MM.1S (cell line): Measurements from ENCODE around the gene ALDH3B1.
"Not testable (repeated sequence)": the region's sequence is repeated elsewhere in the genome, so short reads cannot be mapped to it uniquely, and the experiment has no call there.

ENCODE experiments used
- DNase-seq: peaks from one replicate; pipeline ENCODE4 v3.0.0-alpha.2; 2015
- H2AFZ ChIP-seq: fragments of 300-600 bp; sonication (generic); 2 replicates; pipeline ENCODE4 v1.6.0; 2016; ENCODE audit warnings: antibody characterized with exemption, low read length
- H3F3A ChIP-seq: fragments of 300-600 bp; sonication (generic); 2 replicates; pipeline ENCODE4 v1.6.1; 2016; ENCODE audit warnings: mild to moderate bottlenecking, antibody characterized with exemption, low read length, moderate library complexity, mixed read lengths; ENCODE audit not compliant: insufficient read depth
- H3K27ac ChIP-seq: fragments of 300-600 bp; sonication (generic); 2 replicates; pipeline ENCODE4 v1.5.1; 2016; ENCODE audit warnings: mild to moderate bottlenecking, low read length
- H3K27me3 ChIP-seq: fragments of 300-600 bp; sonication (generic); replicated peaks from 2 replicates; pipeline ENCODE4 v1.6.0; 2016; ENCODE audit warnings: low read length; ENCODE audit not compliant: insufficient read depth
- H3K36me3 ChIP-seq: fragments of 300-600 bp; sonication (generic); replicated peaks from 2 replicates; pipeline ENCODE4 v1.6.1; 2016; ENCODE audit warnings: mild to moderate bottlenecking, low read length, mixed read lengths; ENCODE audit not compliant: insufficient read depth
- H3K4me1 ChIP-seq: fragments of 300-600 bp; sonication (generic); 2 replicates; pipeline ENCODE4 v1.6.1; 2016; ENCODE audit warnings: low read length, mixed read lengths
- H3K4me2 ChIP-seq: fragments of 300-600 bp; sonication (generic); 2 replicates; pipeline ENCODE4 v1.6.0; 2016; ENCODE audit warnings: low read depth, low read length
- H3K4me3 ChIP-seq: fragments of 300-600 bp; sonication (generic); 2 replicates; pipeline ENCODE4 v1.5.1; 2016; ENCODE audit warnings: low read length, mixed read lengths
- H3K79me2 ChIP-seq: fragments of 300-600 bp; sonication (generic); 2 replicates; pipeline ENCODE4 v1.6.1; 2016; ENCODE audit warnings: mixed run types, low read length, mixed read lengths
- H3K9ac ChIP-seq: fragments of 300-600 bp; sonication (generic); 2 replicates; pipeline ENCODE4 v1.6.1; 2016; ENCODE audit warnings: low read length, mixed read lengths
- H3K9me2 ChIP-seq: fragments of 300-600 bp; sonication (generic); replicated peaks from 2 replicates; pipeline ENCODE4 v1.6.1; 2016; ENCODE audit warnings: mild to moderate bottlenecking, low read length, mixed read lengths; ENCODE audit not compliant: insufficient read depth
- H3K9me3 ChIP-seq: fragments of 300-600 bp; sonication (generic); replicated peaks from 2 replicates; pipeline ENCODE4 v1.6.1; 2016; ENCODE audit warnings: mild to moderate bottlenecking, low read length, mixed read lengths; ENCODE audit not compliant: insufficient read depth
- H4K20me1 ChIP-seq: fragments of 300-600 bp; sonication (generic); 2 replicates; pipeline ENCODE4 v1.6.1; 2016; ENCODE audit warnings: mild to moderate bottlenecking, low read length, moderate library complexity, mixed read lengths; ENCODE audit not compliant: insufficient read depth
- CTCF ChIP-seq: fragments of 300-600 bp; sonication (generic); IDR thresholded peaks from 2 replicates; pipeline ENCODE4 v1.5.1; 2016; ENCODE audit warnings: antibody characterized with exemption, low read length, mixed read lengths
- EZH2 ChIP-seq: fragments of 300-600 bp; sonication (generic); optimal IDR thresholded peaks from 2 replicates; pipeline ENCODE3; 2017; ENCODE audit warnings: low read depth, mild to moderate bottlenecking, antibody characterized with exemption, low read length, mixed read lengths
- EZH2phosphoT487 ChIP-seq: fragments of 300-600 bp; sonication (generic); IDR thresholded peaks from 2 replicates; pipeline ENCODE4 v1.6.1; 2018; ENCODE audit warnings: antibody characterized with exemption, low read length

The ALDH3B1 gene

GRCh38 chr11:68010090-68011041 lies at the start of gene ALDH3B1:
Gene ALDH3B1 (plus strand): TSS chr11:68010327. CDS start chr11:68015298, 4,971 bp downstream.
- Histone ChIP-seq H3K4me3 (peak within 1 kb of the TSS; percentile 32), H3K9ac (peak within 1 kb of the TSS; percentile 68)

GRCh38 chr11:67963217-67963616 lies 46.9 kb upstream of the ALDH3B1 start:
- H3K27me3 ChIP-seq, H3K36me3 ChIP-seq, H3K9ac ChIP-seq, H3K4me2 ChIP-seq, H4K20me1 ChIP-seq, H3K4me1 ChIP-seq, H3K9me2 ChIP-seq, H2AFZ ChIP-seq, H3K4me3 ChIP-seq, DNase-seq, H3F3A ChIP-seq, H3K9me3 ChIP-seq, H3K27ac ChIP-seq, H3K79me2 ChIP-seq: not testable (repeated sequence)

More at GRCh38 chr11:68010090-68011041, at the start of gene ALDH3B1:
- H3K4me1 ChIP-seq, result peaks cover 69% of the 10 kb centered on the region
- H3K9me2 ChIP-seq, result no peaks in the 10 kb centered on the region
- H3K9me3 ChIP-seq, result no peaks in the 10 kb centered on the region
- peak within 1 kb of the TSS; percentile 67 for H2AFZ ChIP-seq
- H3K27me3 ChIP-seq, result no peaks in the 10 kb centered on the region
- no peak for TF ChIP-seq EZH2phosphoT487
- TF ChIP-seq EZH2, result no peak
- no peak for TF ChIP-seq CTCF
- H4K20me1 ChIP-seq, result no peaks in the 10 kb centered on the region
- peaks cover 49% of the 10 kb centered on the region for H3F3A ChIP-seq
- no peaks in the 10 kb centered on the region for H3K36me3 ChIP-seq
- peak within 1 kb of the TSS; percentile 70 for H3K4me2 ChIP-seq
- DNase-seq, result peak; percentile 66
- H3K27ac ChIP-seq, result peak within 1 kb of the TSS; percentile 95
- H3K79me2 ChIP-seq, result no peaks in the 10 kb centered on the region

- not testable (repeated sequence) for H3K79me2 ChIP-seq, H3K9me2 ChIP-seq, H3K9ac ChIP-seq, H3K36me3 ChIP-seq, H3K4me2 ChIP-seq, H3K4me3 ChIP-seq, H3F3A ChIP-seq, H4K20me1 ChIP-seq, H3K9me3 ChIP-seq, H2AFZ ChIP-seq, H3K4me1 ChIP-seq, H3K27ac ChIP-seq, H3K27me3 ChIP-seq, DNase-seq
These were observed 46.2 kb upstream of the ALDH3B1 start for GRCh38 chr11:67963879-67964278.

- H3F3A ChIP-seq, H3K4me1 ChIP-seq, H3K79me2 ChIP-seq, H3K27ac ChIP-seq, H3K9me2 ChIP-seq, H3K4me2 ChIP-seq, H3K9me3 ChIP-seq, H3K36me3 ChIP-seq, H3K9ac ChIP-seq, H4K20me1 ChIP-seq, H3K27me3 ChIP-seq, DNase-seq, H3K4me3 ChIP-seq, H2AFZ ChIP-seq: not testable (repeated sequence)
These were observed 45.4 kb upstream of the ALDH3B1 start for GRCh38 chr11:67964746-67965145.

GRCh38 chr11:67965830-67966348 lies 44.2 kb upstream of the ALDH3B1 start:
- H3K9me3 ChIP-seq, H3K4me1 ChIP-seq, H3K79me2 ChIP-seq, DNase-seq, H3K27me3 ChIP-seq, H4K20me1 ChIP-seq, H3K4me3 ChIP-seq, H3K9ac ChIP-seq, H3K36me3 ChIP-seq, H3K4me2 ChIP-seq, H2AFZ ChIP-seq, H3K27ac ChIP-seq, H3F3A ChIP-seq, H3K9me2 ChIP-seq: not testable (repeated sequence)

- not testable (repeated sequence) for H3K4me2 ChIP-seq
These were observed 35.4 kb upstream of the ALDH3B1 start for GRCh38 chr11:67974746-67975145.

More at GRCh38 chr11:67974746-67975145, 35.4 kb upstream of the ALDH3B1 start:
- not testable (repeated sequence) for H4K20me1 ChIP-seq, H3K4me1 ChIP-seq, H3K9me2 ChIP-seq, H3K9ac ChIP-seq, H3K27me3 ChIP-seq, H3K9me3 ChIP-seq, H3F3A ChIP-seq, H3K36me3 ChIP-seq, H3K79me2 ChIP-seq, H3K27ac ChIP-seq, H2AFZ ChIP-seq, DNase-seq, H3K4me3 ChIP-seq
